ENCODE data around the gene TMEM50B. TPM values are rescaled to one million over a fixed set of nuclear protein-coding genes. Genes with fewer than 3 reads are reported as not detected.

The TMEM50B gene
- total and polyA plus RNA-seq, 11 donors: 23.5 to 47.4 (median 31.2) TPM

DNA sequence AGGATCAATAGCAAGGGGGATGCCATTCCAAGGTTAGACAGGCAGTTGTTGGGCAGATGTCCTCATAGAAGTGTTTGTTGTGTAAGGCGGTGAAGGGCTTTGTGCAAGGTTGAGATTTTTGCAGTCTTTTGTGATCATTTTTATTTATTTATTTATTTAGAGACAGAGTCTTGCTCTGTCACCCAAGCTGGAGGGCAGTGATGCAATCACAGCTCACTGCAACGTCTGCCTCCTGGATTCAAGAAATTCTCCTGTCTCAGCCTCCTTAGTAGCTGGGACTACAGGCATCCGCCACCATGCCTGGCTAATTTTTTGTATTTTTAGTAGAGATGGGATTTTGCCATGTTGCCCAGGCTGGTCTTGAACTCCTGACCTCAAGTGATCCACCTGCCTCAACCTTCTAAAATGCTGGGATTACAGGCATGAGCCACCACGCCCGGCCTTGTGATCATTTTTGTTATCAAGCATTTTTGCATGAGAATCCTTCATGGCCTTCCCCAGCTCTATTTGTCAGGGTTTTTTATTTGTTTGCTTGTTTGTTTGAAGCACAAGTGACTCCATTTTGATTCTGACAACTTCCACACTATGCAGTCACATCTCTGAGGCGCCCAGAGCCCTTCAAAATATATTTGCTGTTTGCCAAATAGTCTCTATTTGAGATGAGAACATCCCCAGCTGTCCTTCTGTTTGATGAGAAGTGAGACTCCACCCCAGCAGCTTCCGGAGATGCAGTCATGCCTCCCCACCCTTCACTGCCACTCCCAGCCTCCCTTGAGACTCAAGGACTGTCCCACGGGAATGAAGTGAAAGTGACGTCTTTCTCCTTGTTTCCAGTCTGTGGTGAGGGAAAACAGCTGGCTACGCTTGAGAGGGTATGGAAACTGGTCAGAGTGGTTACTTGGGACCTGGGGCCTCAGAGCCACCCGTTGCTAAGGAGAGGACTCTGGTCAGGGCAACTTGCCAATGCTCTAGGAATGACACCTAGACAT lies 38.0 kb downstream of the TMEM50B start:
- 52 to 61% (median 57%) methylated on average over 11 of the region's 11 CpGs for WGBS, 4 donors
- no peaks in the 10 kb centered on the region for H3K27me3 ChIP-seq
- intact Hi-C loops (cut with DNase I): loop anchor here in 9 of 10 donors (2.0 to 10.0 kb wide), 9 partner anchors 67 to 607 kb away; no protein-coding TSS in a partner anchor
- peaks cover 0 to 52% (median 35%) of the 10 kb centered on the region in 9 donors for H3K36me3 ChIP-seq
- DNase-seq (peak in 4 of 5 donors; percentile 70 to 80 (median 78)), ATAC-seq (peak; percentile 59 to 80 (median 75))
- peak overlapping the region in 11 of 12 donors; percentile 21 to 71 (median 51) for H3K27ac ChIP-seq
- H3K9me3 ChIP-seq: no peaks in the 10 kb centered on the region
- H3K4me1 ChIP-seq: peaks cover 0 to 26% (median 13%) of the 10 kb centered on the region in 12 donors
- H3K4me3 ChIP-seq: no peak overlapping the region
- TF ChIP-seq, protein P1, sequence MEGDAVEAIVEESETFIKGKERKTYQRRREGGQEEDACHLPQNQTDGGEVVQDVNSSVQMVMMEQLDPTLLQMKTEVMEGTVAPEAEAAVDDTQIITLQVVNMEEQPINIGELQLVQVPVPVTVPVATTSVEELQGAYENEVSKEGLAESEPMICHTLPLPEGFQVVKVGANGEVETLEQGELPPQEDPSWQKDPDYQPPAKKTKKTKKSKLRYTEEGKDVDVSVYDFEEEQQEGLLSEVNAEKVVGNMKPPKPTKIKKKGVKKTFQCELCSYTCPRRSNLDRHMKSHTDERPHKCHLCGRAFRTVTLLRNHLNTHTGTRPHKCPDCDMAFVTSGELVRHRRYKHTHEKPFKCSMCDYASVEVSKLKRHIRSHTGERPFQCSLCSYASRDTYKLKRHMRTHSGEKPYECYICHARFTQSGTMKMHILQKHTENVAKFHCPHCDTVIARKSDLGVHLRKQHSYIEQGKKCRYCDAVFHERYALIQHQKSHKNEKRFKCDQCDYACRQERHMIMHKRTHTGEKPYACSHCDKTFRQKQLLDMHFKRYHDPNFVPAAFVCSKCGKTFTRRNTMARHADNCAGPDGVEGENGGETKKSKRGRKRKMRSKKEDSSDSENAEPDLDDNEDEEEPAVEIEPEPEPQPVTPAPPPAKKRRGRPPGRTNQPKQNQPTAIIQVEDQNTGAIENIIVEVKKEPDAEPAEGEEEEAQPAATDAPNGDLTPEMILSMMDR (IDR thresholded peaks at IDR 0.05): no peak
- no peak for TF ChIP-seq POLR2A (IDR thresholded peaks at IDR 0.05)

GRCh38 chr21:33437140-33437539 lies 42.6 kb downstream of the TMEM50B start:
- TF ChIP-seq POLR2A (IDR thresholded peaks at IDR 0.05): no peak
- TF ChIP-seq, protein P1 (IDR thresholded peaks at IDR 0.05): no peak
- Histone ChIP-seq H3K4me1 (peaks cover 3 to 50% (median 22%) of the 10 kb centered on the region in 12 donors), H3K36me3 (peaks cover 0 to 81% (median 71%) of the 10 kb centered on the region in 9 donors), H3K9me3 (no peaks in the 10 kb centered on the region), H3K27me3 (no peaks in the 10 kb centered on the region), H3K27ac (peak overlapping the region in 1 of 12 donors; percentile 43), H3K4me3 (no peak overlapping the region)
- intact Hi-C loops (cut with DNase I): no loop called here
- ATAC-seq (no peak), DNase-seq (no peak)
- WGBS, 4 donors: 72 to 91% (median 78%) methylated on average over 6 of the region's 6 CpGs

GRCh38 chr21:33434770-33435360 lies 44.9 kb downstream of the TMEM50B start:
- Histone ChIP-seq H3K4me1 (peaks cover 0 to 43% (median 16%) of the 10 kb centered on the region in 12 donors), H3K27ac (peak overlapping the region; percentile 2 to 90 (median 71)), H3K27me3 (no peaks in the 10 kb centered on the region), H3K4me3 (no peak overlapping the region), H3K9me3 (no peaks in the 10 kb centered on the region), H3K36me3 (peaks cover 0 to 100% (median 93%) of the 10 kb centered on the region in 9 donors)
- TF ChIP-seq, protein P1 (IDR thresholded peaks at IDR 0.05): no peak
- TF ChIP-seq POLR2A (IDR thresholded peaks at IDR 0.05): no peak
- intact Hi-C loops (cut with DNase I): no loop called here
- DNase-seq: no peak
- ATAC-seq: peak; percentile 71 to 92 (median 86)
- WGBS, 4 donors: 76 to 89% (median 80%) methylated on average over 5 of the region's 5 CpGs
